Measurements from ENCODE around the gene RPS2. TPM values are rescaled to one million over a fixed set of nuclear protein-coding genes. Genes with fewer than 3 reads are reported as not detected.

Gene RPS2
- total RNA-seq, 1 donor from 2014 or later, result 3,223 TPM

- H3K4me3 Mint-ChIP-seq (ENCODE audit: unreplicated experiment), result no peak overlapping the region
- no peak for DNase-seq (ENCODE audit: low spot score)
- H3K36me3 Mint-ChIP-seq (ENCODE audit: low read depth, unreplicated experiment), result no peaks in the 10 kb centered on the region
- no peak overlapping the region for H3K27ac Mint-ChIP-seq (ENCODE audit: unreplicated experiment)
- no peak for TF ChIP-seq CTCF (IDR thresholded peaks at IDR 0.05; ENCODE audit: unreplicated experiment)
- no peaks in the 10 kb centered on the region for H3K9me3 Mint-ChIP-seq (ENCODE audit: unreplicated experiment)
- H3K27me3 Mint-ChIP-seq (ENCODE audit: unreplicated experiment), result peaks cover 18% of the 10 kb centered on the region
- peaks cover 9% of the 10 kb centered on the region for H3K4me1 Mint-ChIP-seq (ENCODE audit: unreplicated experiment)
Observed at GRCh38 chr16:1976951-1977874, 12.6 kb upstream of the RPS2 start.

GRCh38 chr16:1976216-1976520 is 11.5 kb upstream of the RPS2 start:
- Mint-ChIP-seq H3K4me1 (ENCODE audit: unreplicated experiment) (peaks cover 12% of the 10 kb centered on the region), H3K27ac (ENCODE audit: unreplicated experiment) (no peak overlapping the region), H3K9me3 (ENCODE audit: unreplicated experiment) (no peaks in the 10 kb centered on the region), H3K36me3 (ENCODE audit: low read depth, unreplicated experiment) (no peaks in the 10 kb centered on the region), H3K27me3 (ENCODE audit: unreplicated experiment) (peaks cover 13% of the 10 kb centered on the region), H3K4me3 (ENCODE audit: unreplicated experiment) (no peak overlapping the region)
- TF ChIP-seq CTCF (IDR thresholded peaks at IDR 0.05; ENCODE audit: unreplicated experiment), result no peak
- DNase-seq (ENCODE audit: low spot score), result no peak

- no peak overlapping the region for H3K27ac Mint-ChIP-seq (ENCODE audit: unreplicated experiment)
- no peaks in the 10 kb centered on the region for H3K36me3 Mint-ChIP-seq (ENCODE audit: low read depth, unreplicated experiment)
- H3K4me1 Mint-ChIP-seq (ENCODE audit: unreplicated experiment), result peaks cover 12% of the 10 kb centered on the region
- H3K27me3 Mint-ChIP-seq (ENCODE audit: unreplicated experiment), result peaks cover 12% of the 10 kb centered on the region
- H3K4me3 Mint-ChIP-seq (ENCODE audit: unreplicated experiment), result no peak overlapping the region
- no peaks in the 10 kb centered on the region for H3K9me3 Mint-ChIP-seq (ENCODE audit: unreplicated experiment)
- no peak for TF ChIP-seq CTCF (IDR thresholded peaks at IDR 0.05; ENCODE audit: unreplicated experiment)
- no peak for DNase-seq (ENCODE audit: low spot score)
Observed at GRCh38 chr16:1975432-1976215, 11.0 kb upstream of the RPS2 start.

GRCh38 chr16:1974157-1975070 is 9.8 kb upstream of the RPS2 start:
- no peaks in the 10 kb centered on the region for H3K9me3 Mint-ChIP-seq (ENCODE audit: unreplicated experiment)
- TF ChIP-seq CTCF (IDR thresholded peaks at IDR 0.05; ENCODE audit: unreplicated experiment), result no peak
- no peak overlapping the region for H3K4me3 Mint-ChIP-seq (ENCODE audit: unreplicated experiment)
- H3K27me3 Mint-ChIP-seq (ENCODE audit: unreplicated experiment), result peaks cover 10% of the 10 kb centered on the region
- no peaks in the 10 kb centered on the region for H3K36me3 Mint-ChIP-seq (ENCODE audit: low read depth, unreplicated experiment)
- peaks cover 12% of the 10 kb centered on the region for H3K4me1 Mint-ChIP-seq (ENCODE audit: unreplicated experiment)
- no peak for DNase-seq (ENCODE audit: low spot score)
- H3K27ac Mint-ChIP-seq (ENCODE audit: unreplicated experiment), result no peak overlapping the region

All from endothelial cell (in vitro differentiated cells).